Esophagus squamous epithelium (tissue), 4 donors: Measurements from ENCODE around the gene FOXP1.

Experiments used
- CTCF ChIP-seq, 6 experiments: fragments of 450-650 bp in 4 of 6; fragments of 200-600 bp in 2 of 6; sonication (generic) in 2 of 6; IDR thresholded peaks; one replicate each; pipeline ENCODE4 v1.5.1; 2016 to 2019; ENCODE audit warnings: antibody characterized with exemption in 6 of 6, mild to moderate bottlenecking in 4 of 6, moderate library complexity in 4 of 6
- POLR2A ChIP-seq, 4 donors: fragments of 450-650 bp; IDR thresholded peaks; one replicate each; pipeline ENCODE4 v1.6.1; 2017; ENCODE audit warnings: antibody characterized with exemption in 4 of 4, mild to moderate bottlenecking in 4 of 4, moderate library complexity in 3 of 4

- no peak for TF ChIP-seq CTCF (IDR thresholded peaks at IDR 0.05)
- TF ChIP-seq POLR2A (IDR thresholded peaks at IDR 0.05): no peak
Observed at GRCh38 chr3:71154846-71155245, 428.7 kb downstream of the FOXP1 start.
